Measurements from ENCODE around the gene KIFC1. TPM values are rescaled to one million over a fixed set of nuclear protein-coding genes. Genes with fewer than 3 reads are reported as not detected.

Gene KIFC1, protein sequence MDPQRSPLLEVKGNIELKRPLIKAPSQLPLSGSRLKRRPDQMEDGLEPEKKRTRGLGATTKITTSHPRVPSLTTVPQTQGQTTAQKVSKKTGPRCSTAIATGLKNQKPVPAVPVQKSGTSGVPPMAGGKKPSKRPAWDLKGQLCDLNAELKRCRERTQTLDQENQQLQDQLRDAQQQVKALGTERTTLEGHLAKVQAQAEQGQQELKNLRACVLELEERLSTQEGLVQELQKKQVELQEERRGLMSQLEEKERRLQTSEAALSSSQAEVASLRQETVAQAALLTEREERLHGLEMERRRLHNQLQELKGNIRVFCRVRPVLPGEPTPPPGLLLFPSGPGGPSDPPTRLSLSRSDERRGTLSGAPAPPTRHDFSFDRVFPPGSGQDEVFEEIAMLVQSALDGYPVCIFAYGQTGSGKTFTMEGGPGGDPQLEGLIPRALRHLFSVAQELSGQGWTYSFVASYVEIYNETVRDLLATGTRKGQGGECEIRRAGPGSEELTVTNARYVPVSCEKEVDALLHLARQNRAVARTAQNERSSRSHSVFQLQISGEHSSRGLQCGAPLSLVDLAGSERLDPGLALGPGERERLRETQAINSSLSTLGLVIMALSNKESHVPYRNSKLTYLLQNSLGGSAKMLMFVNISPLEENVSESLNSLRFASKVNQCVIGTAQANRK
- total RNA-seq = 100 to 1,000 TPM; 106 to 109 TPM

DNA sequence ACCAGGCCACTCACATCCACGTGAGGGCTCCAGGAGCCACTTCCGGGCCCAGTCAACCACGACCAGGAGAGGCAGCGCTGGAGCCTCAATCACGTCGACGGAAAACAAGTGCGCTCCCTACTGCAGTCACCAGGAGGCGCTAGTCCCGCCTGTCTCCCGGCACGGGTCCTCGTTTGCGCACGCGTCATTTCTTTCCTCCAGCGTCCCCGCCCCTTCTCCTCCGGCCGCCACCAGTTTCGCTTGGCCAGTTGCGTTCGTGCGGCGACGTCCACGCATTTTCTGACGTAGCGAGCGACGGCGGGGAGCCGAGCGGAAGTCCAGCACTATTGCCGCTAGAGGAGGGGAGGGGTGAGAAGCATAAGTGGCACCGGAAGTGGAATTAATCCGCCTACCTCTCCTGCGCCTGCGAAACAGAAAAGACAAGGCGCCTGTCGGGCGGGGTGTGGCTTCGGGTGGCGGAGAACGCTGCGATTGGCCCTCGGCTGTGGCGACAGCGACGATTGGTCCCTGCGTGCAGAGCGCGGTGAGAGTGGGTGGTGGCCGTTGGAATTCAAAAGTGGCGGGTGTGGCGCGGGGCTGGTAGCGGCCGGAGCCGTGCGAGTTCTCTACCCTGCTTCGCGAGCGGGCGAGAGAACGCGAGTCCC lies at the start of gene KIFC1:
Gene KIFC1, plus strand, starts transcription at position 546 of the 644 bp plus-strand sequence. CDS start 163 bp downstream, outside the sequence.

DNA sequence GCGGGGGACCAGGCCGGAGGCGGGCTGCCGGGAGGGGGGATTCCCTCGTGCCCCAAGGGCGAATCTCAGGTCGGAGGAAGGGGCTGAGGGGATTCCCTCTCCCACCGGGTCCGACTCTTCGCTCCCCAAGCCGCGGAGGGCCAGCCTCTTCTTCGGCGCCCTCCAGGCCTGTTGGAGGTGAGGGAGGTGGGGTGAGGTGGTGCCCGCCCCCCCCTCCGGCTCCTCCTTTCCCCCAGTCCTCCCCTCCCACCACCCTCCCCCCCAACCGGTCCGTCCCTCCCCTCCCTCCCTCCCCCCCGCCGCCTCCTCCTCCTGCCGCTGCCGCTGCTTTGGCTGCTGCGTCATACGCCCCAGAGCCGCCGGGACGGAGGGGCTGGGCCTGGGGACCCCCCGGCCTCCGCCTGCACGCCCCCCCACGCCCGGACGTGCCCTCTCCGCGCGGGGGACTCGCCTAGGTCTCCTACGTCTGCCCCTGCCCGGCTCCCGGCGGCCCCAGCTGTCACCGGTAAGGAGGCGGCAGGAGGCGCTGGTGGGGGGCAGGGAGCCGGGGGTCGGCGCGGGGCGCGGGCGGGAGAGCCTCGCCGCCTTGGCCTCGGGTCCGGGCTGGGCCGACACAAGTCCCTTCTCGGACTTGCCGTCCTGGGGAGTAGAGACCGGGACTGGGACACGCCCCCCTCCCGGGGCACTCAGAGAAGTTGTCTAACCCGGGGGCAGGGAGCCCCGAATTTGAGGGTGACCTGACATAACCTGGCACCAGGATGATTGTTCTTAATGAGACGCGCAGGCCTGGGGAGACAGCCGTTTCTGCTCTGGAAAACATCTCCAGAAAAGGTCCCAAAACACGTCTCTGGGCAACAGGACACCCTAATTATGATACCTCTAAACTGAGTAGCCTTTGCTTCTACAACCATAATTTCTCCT lies 19.3 kb downstream of the KIFC1 start, which contains the start of gene PHF1:
Gene PHF1, plus strand, starts transcription at position 304 of the 921 bp plus-strand sequence. CDS start 1,250 bp downstream, outside the sequence.

DNA sequence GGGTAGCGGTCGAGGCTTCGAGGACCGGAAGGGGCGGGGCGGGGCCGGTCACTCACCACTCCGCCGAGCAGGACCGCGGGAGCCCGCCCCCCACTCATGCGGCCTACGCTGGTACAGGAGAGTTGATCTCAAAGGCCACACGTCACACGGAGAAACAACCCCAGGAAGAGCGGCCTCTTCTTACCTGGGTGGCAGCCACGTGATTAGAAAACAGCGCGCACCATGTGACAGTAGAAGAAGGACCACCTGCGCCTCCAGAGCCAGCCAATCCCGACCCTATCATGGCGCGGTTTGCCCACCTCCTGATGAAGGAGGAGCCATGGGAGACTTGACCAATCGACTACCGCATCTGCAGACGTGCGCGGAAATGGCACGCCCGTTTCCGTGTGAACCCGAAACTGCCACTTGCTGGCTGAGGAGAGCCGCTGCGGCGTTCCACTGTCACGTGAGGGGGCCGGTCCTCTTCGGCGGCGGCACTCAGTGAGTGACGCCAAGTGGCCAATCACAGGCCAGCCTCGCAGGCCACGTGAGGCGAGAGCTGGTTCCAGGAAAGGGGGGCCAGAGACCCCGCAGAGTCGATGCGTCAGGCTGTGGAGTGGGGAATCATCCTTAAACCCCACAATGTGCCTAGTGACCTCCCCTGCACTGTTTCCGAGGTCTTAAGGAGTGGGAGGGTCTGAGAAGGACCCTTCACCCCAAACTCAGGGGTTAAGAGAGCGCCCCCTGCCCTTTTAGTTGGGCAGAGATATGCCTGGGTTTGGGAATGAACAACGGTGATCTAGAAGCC lies 26.5 kb downstream of the KIFC1 start, which contains the start of gene CUTA:
Gene CUTA, minus strand, starts transcription at position 205 of the 787 bp plus-strand sequence. Its CDS starts 107 bp downstream, at position 98.

DNA sequence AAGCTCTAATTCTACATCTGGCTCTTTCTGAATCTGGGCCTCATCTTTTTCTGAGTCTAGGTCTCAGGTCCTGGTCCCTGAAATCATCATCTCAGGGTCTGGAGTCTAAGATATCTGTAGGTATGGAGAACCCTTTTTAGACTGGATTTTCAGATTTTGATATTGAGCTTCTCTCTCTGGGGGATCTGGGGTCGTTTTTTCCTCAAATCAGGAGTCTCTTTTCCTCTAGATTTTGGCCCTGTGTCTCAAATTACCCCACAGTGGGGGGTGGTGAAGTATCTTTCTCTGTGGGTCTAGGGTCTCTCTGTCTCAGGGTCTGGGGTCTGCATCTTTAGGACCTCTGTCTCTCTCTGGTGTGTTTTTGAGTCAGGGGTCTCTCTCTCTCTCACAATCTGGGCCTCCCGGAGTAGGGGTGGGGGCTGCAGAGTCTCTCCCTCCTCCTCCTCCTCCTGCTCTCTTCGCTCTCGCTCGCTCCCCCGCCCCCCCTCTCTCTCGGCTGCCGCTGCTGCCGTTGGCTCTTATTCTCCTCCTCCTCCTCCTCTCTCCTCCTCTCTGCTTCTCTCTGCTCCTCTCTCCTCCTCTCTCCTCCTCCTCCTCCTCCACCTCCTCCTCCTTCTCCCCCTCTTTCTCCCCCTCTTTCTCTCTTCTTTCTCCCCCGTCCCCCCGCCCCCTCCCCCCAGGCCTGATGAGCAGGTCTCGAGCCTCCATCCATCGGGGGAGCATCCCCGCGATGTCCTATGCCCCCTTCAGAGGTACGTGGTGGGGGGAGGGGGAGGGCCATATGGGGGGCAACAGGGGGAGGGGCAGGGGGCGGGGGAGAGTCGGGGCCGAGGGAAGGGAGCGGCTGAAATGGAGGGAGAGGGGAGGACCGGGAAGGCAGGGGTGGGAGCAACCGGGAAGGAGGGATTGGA lies 28.2 kb downstream of the KIFC1 start, which contains the start of gene SYNGAP1:
Gene SYNGAP1, plus strand, starts transcription at position 486 of the 911 bp plus-strand sequence. Its CDS starts 200 bp downstream, at position 686.

DNA sequence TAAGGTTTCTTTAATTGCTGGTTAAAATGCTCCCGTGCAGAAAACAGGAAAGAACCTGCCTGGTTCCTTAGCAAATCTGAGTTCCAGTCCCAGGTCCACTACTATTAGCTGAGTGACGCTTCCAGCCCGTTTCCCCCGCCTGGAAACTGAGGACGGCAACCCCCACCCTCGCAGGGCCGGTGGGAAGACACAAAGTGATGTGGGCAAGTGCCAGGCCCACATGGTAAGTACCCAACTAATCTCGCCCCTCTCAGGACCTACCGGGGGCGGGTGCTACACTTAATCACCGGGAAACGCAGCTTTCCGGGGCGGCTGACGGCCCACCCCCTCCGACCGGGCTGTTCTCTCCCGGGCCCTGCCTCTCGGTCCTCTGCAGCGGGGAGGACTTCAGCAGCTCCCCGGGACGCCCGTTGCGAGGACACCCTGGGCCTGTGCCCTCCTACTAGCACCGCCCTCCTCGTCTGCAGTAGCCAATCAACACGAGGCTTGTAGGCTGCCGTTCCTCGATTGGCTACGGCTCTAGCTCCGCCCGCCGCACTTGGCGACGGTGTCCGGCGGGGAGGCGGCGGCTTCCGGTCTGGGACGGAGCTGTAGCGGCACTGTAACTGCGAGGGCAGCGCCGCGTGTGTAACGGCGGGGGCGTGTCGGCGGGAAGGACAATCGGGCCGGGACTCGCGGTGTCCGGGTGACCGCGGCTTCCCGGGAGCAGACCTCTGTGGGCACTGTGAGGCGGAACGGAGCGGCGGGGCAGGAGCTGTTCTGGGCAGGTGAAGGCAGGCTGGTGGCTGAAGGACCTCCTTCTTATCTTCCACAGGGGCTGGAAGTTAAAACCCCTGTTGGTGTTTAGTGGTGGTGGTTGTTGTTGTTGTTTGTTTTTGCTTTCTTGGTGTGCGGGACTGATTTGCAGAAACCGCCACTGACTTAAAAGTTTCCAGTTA lies 62.7 kb downstream of the KIFC1 start, which contains the start of gene ZBTB9:
Gene ZBTB9, plus strand, starts transcription at position 568 of the 938 bp plus-strand sequence. CDS start 525 bp downstream, outside the sequence.

Small RNA genes within 50 kb of the gene (microRNA-seq; reads per million reads assigned to microRNA genes)
- not detected for gene MIR5004 (ENCODE audit: borderline microRNAs expressed, borderline replicate concordance)

Other genes with a start within 250 kb of the KIFC1 start
- gene COL11A2, start 199.4 kb upstream of the KIFC1 start, total RNA-seq = under 1 TPM; 0.50 to 0.63 TPM
- gene RXRB, start 191.2 kb upstream of the KIFC1 start, total RNA-seq = 10 to 100 TPM; 49.6 to 49.7 TPM
- gene SLC39A7, start 191.0 kb upstream of the KIFC1 start, total RNA-seq = 10 to 100 TPM; 39.6 to 41.7 TPM
- gene HSD17B8, start 187.2 kb upstream of the KIFC1 start, total RNA-seq = 10 to 100 TPM; 15.4 to 18.0 TPM
- 10 to 100 TPM; 37.6 to 37.7 TPM for gene RING1, start 183.3 kb upstream of the KIFC1 start, total RNA-seq
- 10 to 100 TPM; 71.8 to 76.2 TPM for gene VPS52, start 119.9 kb upstream of the KIFC1 start, total RNA-seq
- gene RPS18, start 119.7 kb upstream of the KIFC1 start, total RNA-seq = 1,000 to 10,000 TPM; 3,258 to 3,316 TPM
- 10 to 100 TPM; 23.3 to 23.9 TPM for gene B3GALT4, start 114.7 kb upstream of the KIFC1 start, total RNA-seq
- 10 to 100 TPM; 47.0 to 47.8 TPM for gene WDR46, start 102.6 kb upstream of the KIFC1 start, total RNA-seq
- gene PFDN6, start 102.2 kb upstream of the KIFC1 start, total RNA-seq = 10 to 100 TPM; 55.1 to 57.3 TPM
- 10 to 100 TPM; 52.5 to 58.6 TPM for gene RGL2, start 92.9 kb upstream of the KIFC1 start, total RNA-seq
- gene TAPBP, start 77.7 kb upstream of the KIFC1 start, total RNA-seq = 100 to 1,000 TPM; 273 to 274 TPM
- gene ZBTB22, start 74.1 kb upstream of the KIFC1 start, total RNA-seq = 10 to 100 TPM; 19.4 to 21.9 TPM
- 100 to 1,000 TPM; 108 to 111 TPM for gene DAXX, start 68.9 kb upstream of the KIFC1 start, total RNA-seq
- gene PHF1, start 19.2 kb downstream of the KIFC1 start, total RNA-seq = 10 to 100 TPM; 46.7 to 52.7 TPM
- gene CUTA, start 26.3 kb downstream of the KIFC1 start, total RNA-seq = 100 to 1,000 TPM; 197 to 215 TPM
- 10 to 100 TPM; 48.0 to 52.1 TPM for gene SYNGAP1, start 28.2 kb downstream of the KIFC1 start, total RNA-seq
- 1 to 10 TPM; 6.5 to 7.1 TPM for gene ZBTB9, start 62.8 kb downstream of the KIFC1 start, total RNA-seq
- 10 to 100 TPM; 73.5 to 77.9 TPM for gene BAK1, start 188.5 kb downstream of the KIFC1 start, total RNA-seq
- gene ITPR3, start 229.5 kb downstream of the KIFC1 start, total RNA-seq = 10 to 100 TPM; 56.4 TPM

Data from activated naive CD4-positive, alpha-beta T cell treated with anti-CD3 and anti-CD28 coated beads, Interleukin-2, amount 10 ng/mL, durations not matched to agents 5 hours and 36 hours (primary cell).